Cardiac muscle cell (in vitro differentiated cells and primary cell): ENCODE results near the gene SLCO1B1. TPM values are rescaled to one million over a fixed set of nuclear protein-coding genes. Genes with fewer than 3 reads are reported as not detected.
A peak's percentile ranks its signal among the peaks of the same experiment; 100 is the strongest.

Experiments
- DNase-seq, 2 donors: peaks; one replicate each; pipeline versions ENCODE4 v3.0.0 to v3.0.0-alpha.2; 2010 to 2017; ENCODE audit warnings: low read depth in 1 of 2, low spot score in 1 of 2
- H3K27ac ChIP-seq: fragments of 200-600 bp; sonication (generic); 2 replicates; pipeline ENCODE4 v1.5.1; 2016
- H3K27me3 ChIP-seq: fragments of 200-600 bp; sonication (generic); 2 replicates; pipeline ENCODE4 v1.6.0; 2016; ENCODE audit warnings: control low read depth
- H3K36me3 ChIP-seq: fragments of 200-600 bp; sonication (generic); 2 replicates; pipeline ENCODE4 v1.5.1; 2016; ENCODE audit warnings: control low read depth
- H3K4me1 ChIP-seq: fragments of 200-600 bp; sonication (generic); 2 replicates; pipeline ENCODE4 v1.8.1; 2017; ENCODE audit warnings: low read depth, mild to moderate bottlenecking, mixed run types
- H3K4me3 ChIP-seq: fragments of 200-600 bp; sonication (generic); 2 replicates; pipeline ENCODE4 v1.5.1; 2016; ENCODE audit warnings: mild to moderate bottlenecking
- H3K9me3 ChIP-seq: fragments of 200-600 bp; sonication (generic); 2 replicates; pipeline ENCODE4 v1.5.1; 2017; ENCODE audit warnings: low read depth, mild to moderate bottlenecking, control low read depth
- polyA plus RNA-seq: library from polyadenylated mRNA; unstranded; fragments of >200 nt; fragmentation: Nextera tagmentation; extraction: Ambion mirVana; gene quantifications from 2 replicates; pipeline ENCODE4 v1.2.1, GENCODE V29; 2016
- total RNA-seq: library from RNA; depleted of rRNA; stranded (reverse); fragments of >200 nt; gene quantifications from 2 replicates; pipeline ENCODE4 v1.2.3, GENCODE V29; 2016
- TF ChIP-seq, protein P1 (sequence below): IDR thresholded peaks from 2 replicates; pipeline ENCODE4 v1.5.1; 2012; ENCODE audit warnings: low read depth, mild to moderate bottlenecking, low read length

SLCO1B1 gene
- total and polyA plus RNA-seq, 2 experiments from 2014 or later = not detected

DNA sequence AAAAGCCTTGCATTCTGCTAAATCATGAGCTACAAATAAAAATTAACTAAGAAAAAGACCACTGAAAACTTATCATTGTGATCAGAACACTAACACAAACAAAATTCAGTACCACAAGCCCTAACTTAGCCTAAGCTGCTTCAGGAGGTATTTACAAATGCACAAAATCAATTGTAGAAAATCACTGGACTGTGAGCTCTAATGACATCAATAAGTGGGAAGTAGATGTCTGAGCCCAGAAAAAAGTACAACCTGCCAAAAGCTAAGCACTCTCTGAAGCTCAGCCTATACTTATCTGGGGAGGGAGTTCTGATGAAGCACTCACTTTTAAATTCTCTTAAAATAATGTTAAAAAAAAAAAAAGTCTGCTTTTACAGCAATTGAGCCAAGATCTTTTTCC is 92.9 kb downstream of the SLCO1B1 start:
- DNase-seq = no peak
- no peaks in the 10 kb centered on the region for H3K9me3 ChIP-seq
- H3K36me3 ChIP-seq = no peaks in the 10 kb centered on the region

DNA sequence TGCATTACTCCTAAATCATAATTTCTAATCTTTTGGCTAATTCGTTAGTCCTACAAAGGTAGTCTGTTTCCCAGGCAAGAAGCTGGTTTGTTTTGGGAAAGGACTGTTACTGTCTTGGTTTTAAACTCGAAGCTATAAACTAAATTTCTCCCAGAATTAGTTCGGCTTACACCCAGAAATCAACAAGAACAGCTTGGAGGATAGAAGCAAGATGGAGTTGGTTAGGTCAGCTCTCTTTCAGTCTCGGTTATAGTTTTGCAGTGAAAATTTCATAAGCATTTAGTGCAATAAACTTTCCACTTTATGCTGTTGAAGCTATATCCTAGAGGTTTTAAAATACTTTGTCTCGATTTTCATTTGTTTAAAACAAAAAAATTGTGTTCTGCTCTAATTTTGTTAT is 103.4 kb downstream of the SLCO1B1 start:
- TF ChIP-seq, protein P1, sequence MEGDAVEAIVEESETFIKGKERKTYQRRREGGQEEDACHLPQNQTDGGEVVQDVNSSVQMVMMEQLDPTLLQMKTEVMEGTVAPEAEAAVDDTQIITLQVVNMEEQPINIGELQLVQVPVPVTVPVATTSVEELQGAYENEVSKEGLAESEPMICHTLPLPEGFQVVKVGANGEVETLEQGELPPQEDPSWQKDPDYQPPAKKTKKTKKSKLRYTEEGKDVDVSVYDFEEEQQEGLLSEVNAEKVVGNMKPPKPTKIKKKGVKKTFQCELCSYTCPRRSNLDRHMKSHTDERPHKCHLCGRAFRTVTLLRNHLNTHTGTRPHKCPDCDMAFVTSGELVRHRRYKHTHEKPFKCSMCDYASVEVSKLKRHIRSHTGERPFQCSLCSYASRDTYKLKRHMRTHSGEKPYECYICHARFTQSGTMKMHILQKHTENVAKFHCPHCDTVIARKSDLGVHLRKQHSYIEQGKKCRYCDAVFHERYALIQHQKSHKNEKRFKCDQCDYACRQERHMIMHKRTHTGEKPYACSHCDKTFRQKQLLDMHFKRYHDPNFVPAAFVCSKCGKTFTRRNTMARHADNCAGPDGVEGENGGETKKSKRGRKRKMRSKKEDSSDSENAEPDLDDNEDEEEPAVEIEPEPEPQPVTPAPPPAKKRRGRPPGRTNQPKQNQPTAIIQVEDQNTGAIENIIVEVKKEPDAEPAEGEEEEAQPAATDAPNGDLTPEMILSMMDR = no peak
- no peaks in the 10 kb centered on the region for H3K27me3 ChIP-seq
- H3K36me3 ChIP-seq = no peaks in the 10 kb centered on the region
- H3K27ac ChIP-seq = no peak overlapping the region
- H3K4me3 ChIP-seq = no peak overlapping the region
- DNase-seq = no peak
- H3K9me3 ChIP-seq = no peaks in the 10 kb centered on the region
- no peaks in the 10 kb centered on the region for H3K4me1 ChIP-seq

More for the DNA sequence above, 92.9 kb downstream of the SLCO1B1 start:
- Histone ChIP-seq H3K27me3 (no peaks in the 10 kb centered on the region), H3K4me3 (no peak overlapping the region), H3K4me1 (no peaks in the 10 kb centered on the region), H3K27ac (no peak overlapping the region)
- TF ChIP-seq, protein P1 = no peak

DNA sequence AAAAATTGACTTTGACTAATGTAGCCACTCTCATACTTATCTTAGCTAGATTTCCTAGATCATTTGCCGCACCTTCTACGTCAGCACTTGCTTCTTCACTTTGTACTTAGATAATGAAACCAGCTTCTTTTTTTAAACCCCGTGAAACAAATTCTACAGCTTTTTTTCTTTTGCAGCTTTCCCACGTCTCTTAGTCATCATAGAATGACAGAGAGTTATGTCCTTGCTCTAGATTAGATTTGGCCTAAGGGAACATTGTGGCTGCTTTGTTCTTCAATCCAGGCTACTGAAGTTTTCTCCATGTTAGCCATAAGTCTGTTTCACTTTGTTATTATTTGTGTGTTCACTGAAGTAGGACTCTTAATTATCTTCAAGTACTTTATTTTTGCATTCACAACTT is 108.9 kb downstream of the SLCO1B1 start:
- no peak overlapping the region for H3K27ac ChIP-seq
- TF ChIP-seq, protein P1 = no peak
- peaks cover 6% of the 10 kb centered on the region for H3K4me1 ChIP-seq
- peak in 1 of 2 donors; percentile 0 for DNase-seq
- H3K36me3 ChIP-seq = no peaks in the 10 kb centered on the region
- H3K27me3 ChIP-seq = no peaks in the 10 kb centered on the region
- H3K4me3 ChIP-seq = no peak overlapping the region
- H3K9me3 ChIP-seq = no peaks in the 10 kb centered on the region

DNA sequence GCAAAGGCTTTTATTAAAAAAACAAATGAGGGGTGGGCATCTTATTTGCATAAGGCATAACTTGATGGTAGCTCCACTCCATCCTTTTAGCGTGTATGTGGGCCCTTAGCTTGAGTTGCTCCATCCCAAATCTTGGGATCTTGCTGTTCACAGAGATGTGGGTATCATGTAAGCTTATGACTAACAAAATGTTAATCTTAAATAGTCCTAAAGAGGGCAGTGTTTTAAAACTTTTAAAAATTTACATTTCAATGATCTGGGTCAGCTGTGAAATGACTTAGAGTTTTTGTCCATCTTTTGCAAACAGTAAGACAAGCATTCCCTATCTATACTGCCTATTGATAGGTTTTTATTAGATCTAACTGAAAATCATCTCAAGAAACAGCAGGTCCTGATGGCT is 117.7 kb downstream of the SLCO1B1 start:
- peak; percentile 2 to 29 for DNase-seq
- peaks cover 9% of the 10 kb centered on the region for H3K4me1 ChIP-seq
- peak overlapping the region; percentile 81 for H3K27ac ChIP-seq

DNA sequence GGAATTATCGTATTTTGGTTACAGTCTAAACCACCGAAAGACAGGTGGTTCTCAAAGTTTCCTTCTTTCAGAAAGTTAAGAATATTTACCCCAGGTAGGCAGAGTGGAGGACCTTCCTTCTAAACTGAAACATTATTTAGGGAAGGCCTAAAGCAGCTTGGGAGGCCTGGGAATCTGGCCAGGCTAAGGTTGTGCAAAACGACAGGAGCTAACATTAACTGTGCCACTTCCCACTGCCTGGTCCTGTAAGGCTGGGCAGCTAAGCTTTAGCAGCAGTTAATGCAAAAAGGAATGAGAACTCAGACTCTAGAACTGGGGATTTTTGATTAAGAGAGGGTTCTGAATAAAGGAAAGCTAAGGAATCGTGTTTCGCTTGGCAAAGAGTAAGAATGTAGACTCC is 121.1 kb downstream of the SLCO1B1 start:
- no peaks in the 10 kb centered on the region for H3K36me3 ChIP-seq

More for the DNA sequence above, 117.7 kb downstream of the SLCO1B1 start:
- H3K36me3 ChIP-seq = no peaks in the 10 kb centered on the region
- H3K9me3 ChIP-seq = no peaks in the 10 kb centered on the region
- no peak overlapping the region for H3K4me3 ChIP-seq
- H3K27me3 ChIP-seq = no peaks in the 10 kb centered on the region
- TF ChIP-seq, protein P1 = no peak

More for the DNA sequence above, 121.1 kb downstream of the SLCO1B1 start:
- H3K4me3 ChIP-seq = no peak overlapping the region
- no peaks in the 10 kb centered on the region for H3K27me3 ChIP-seq
- peak in 1 of 2 donors; percentile 19 for DNase-seq
- TF ChIP-seq, protein P1 = no peak
- H3K9me3 ChIP-seq = no peaks in the 10 kb centered on the region
- no peak overlapping the region for H3K27ac ChIP-seq
- peaks cover 9% of the 10 kb centered on the region for H3K4me1 ChIP-seq
